ENCODE results near the gene NTSR1.

Gene NTSR1

DNA sequence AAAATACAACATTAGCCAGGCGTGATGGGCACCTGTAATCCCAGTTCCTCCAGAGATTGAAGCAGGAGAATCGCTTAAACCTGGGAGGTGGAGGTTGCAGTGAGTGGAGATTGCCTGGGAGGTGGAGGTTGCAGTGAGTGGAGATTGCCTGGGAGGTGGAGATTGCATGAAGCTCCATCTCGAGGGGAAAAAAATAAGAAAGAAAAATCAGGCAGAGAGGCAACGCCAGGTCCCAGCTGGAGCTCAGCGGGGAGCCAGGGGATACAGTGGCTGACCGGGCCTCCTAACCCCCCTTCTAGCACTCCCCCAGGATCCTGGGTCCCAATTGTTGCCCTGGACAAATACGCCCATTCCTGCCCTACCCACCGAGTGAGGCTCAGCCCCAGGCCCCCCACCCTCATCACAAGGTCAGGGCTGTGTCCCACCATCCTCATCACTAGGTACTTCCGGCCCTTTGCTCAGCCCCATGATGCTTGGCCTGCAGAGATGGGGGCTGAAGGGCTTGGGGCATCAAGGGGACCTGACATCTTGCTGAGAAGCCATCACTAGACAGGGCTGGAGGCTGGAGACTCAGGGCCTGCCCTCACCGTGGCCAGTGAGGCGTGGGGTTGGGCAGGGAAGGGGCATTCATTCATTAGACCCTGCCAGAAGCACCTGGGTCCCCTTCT lies 97.9 kb downstream of the NTSR1 start:
- DNase-seq, result no peak

DNA sequence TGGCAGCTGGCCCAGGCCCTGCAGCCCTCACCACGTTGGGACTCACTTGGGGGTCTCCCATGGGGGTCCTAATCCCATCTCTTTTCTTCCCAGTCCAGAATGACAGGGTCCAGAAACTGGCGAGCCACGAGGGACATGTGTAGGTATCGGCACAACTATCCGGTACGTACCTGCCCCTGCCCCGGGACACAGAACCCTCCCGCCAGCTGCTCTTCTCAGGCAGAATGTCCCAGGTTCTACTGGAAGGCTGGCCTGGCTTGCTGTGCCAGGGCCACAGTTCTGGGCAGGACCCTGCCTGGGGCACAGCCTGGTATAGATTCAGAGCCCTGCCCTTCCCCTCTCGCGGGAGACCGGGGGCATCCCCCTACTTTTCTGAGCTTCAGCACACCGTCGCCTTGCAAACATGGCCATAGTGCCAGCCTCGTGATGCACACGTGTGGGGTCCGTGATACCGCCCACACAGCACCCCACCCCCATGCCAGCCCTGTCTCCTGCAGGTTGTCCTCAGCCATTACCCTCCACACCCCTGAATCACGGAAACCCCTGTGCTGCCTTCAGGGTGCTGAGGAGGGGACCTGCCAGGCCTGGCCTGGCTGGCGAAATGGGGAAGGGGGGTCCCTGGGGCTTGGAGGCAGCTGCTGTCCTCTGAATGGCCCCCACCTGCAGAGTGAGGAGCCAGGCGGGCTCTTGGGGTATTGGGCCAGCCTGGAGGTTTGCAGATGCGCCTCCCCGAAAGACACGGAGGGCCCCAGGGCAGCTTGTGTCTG lies 99.0 kb downstream of the NTSR1 start:
- DNase-seq, result no peak

DNA sequence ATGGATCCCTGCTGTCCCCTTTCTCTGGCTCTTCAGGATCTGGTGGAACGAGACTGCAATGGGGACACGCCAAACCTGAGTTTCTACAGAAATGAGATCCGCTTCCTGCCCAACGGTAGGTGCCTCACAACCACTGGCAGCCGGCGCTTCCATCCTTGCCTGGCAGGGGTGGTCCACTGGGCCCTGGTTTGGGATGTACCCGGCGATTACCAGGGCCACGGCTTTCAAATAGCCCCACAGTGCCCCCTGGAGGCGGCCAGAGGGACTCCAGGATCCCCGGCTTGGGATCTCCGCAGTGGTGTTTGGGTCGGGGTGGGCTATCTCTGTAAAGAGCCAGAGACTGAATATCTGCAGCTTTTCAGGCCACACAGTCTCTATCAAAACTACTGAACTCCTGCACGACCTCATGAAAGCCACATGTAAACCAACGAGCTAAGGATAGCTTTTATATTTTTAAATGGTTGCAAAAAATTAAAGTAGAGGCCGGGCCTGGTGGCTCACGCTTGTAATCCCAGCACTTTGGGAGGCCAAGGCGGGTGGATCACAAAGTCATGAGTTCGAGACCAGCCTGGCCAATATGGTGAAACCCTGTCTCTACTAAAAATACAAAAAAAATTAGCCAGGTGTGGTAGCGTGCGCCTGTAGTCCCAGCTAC lies 99.7 kb downstream of the NTSR1 start:
- DNase-seq, result peak; percentile 67

DNA sequence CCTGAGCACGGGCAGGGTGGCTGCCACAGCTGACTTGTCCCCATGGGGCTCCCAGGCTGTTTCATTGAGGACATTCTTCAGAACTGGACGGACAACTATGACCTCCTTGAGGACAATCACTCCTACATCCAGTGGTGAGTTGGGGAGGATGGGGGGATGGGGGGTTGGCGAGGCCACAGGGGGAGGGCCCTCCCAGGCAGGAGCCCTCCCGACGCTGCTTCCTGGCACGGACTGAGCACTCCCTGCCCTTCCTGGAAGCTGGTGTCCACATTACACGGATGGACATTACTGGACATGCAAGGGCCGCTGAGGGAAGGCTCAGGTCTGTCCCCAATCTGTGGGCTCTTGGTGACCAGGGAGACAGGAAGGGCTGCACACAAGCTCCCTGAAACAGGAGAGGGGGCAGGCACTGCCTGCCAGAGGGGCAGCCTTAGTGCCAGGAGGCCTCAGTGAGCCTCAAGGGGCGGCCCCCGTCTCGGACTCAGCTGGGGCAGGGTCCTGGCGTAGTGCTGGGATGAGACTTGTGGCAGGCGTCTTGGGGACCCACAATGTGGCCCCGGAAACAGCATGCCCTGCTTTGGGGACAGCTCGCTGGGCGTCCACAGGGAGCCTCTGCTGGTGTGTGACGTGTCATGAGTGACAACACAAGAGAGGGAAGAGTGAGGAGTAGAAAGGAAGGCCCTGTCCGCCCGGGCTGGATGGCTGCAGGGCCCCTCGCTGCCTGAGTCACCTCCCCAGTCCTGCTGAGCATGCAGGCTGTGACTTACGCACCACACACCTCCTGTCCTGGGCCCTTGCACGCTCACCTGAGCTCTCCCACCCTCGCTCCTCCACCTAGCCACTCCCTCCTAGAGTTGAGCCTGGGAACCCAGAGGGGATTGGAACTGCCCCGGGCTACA lies 101.1 kb downstream of the NTSR1 start:
- DNase-seq, result no peak

DNA sequence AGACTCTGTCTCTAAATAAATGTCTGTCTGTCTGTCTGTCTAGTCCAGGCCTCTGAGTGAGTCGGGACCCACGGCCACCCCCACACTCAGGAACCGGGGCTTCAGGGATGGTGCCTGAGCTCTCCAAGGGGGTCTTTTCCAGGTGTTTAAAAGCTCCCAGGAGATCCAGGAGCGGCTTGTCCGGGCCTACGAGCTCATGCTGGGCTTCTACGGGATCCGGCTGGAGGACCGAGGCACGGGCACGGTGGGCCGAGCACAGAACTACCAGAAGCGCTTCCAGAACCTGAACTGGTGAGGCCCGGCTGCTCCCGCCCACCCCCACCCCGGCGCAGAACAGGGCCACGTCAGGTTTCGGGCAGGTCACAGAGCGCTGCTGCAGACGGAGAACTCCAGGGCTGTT lies 102.7 kb downstream of the NTSR1 start:
- no peak for DNase-seq

DNA sequence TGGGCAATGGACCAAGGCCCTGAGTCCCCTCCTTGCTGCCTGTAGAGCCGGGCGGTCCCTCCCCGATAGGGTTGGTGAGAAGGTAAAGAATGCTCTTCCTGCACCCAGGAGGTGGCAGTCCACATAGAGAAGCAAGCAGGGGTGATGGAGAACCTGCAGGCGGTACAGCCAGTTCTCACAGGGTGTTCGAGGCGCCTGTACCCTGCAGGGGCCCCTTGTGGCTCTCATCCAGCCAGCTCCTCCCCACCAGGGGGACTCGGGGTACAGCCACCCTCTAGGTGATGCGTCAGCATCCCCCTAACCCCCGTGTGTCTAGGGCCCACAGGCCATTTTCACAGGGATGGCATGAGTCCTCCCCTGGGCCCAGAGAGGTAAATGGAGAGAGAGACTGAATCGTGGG lies 103.1 kb downstream of the NTSR1 start:
- DNase-seq, result no peak

Data from midbrain (tissue), 1 donor.